H1 (cell line): ENCODE data around the gene NHLRC2. TPM values are rescaled to one million over a fixed set of nuclear protein-coding genes. Genes with fewer than 3 reads are reported as not detected.

Experiments used
- CBX5 ChIP-seq: fragments of 300-800, 300-1000 bp; sonication (generic); IDR thresholded peaks from 2 replicates; pipeline ENCODE4 v1.7.1; 2016; ENCODE audit warnings: antibody characterized with exemption, low read length, low read depth
- CHD7 ChIP-seq: fragments of 300-600 bp; sonication (generic); IDR thresholded peaks from 2 replicates; pipeline ENCODE4 v1.7.1; 2012; ENCODE audit warnings: low read length, moderate library complexity, mild to moderate bottlenecking, inconsistent platforms; ENCODE audit not compliant: insufficient replicate concordance
- EZH2 ChIP-seq: fragments of 200-600 bp; sonication (generic); IDR thresholded peaks from 2 replicates; pipeline ENCODE4 v1.7.1; 2012; ENCODE audit warnings: low read depth, mild to moderate bottlenecking, moderate library complexity, low read length, inconsistent platforms; ENCODE audit not compliant: severe bottlenecking
- KDM5A ChIP-seq: fragments of 200-600 bp; IDR thresholded peaks from 2 replicates; pipeline ENCODE4 v1.7.1; 2012; ENCODE audit warnings: mild to moderate bottlenecking, low read length, inconsistent platforms, mixed read lengths
- NANOG ChIP-seq: IDR thresholded peaks from 2 replicates; pipeline ENCODE4 v1.6.1; 2011; ENCODE audit warnings: low read length, low read depth, mild to moderate bottlenecking, inconsistent platforms; ENCODE audit not compliant: insufficient read depth, poor library complexity, severe bottlenecking
- POLR2AphosphoS5 ChIP-seq: IDR thresholded peaks from 2 replicates; pipeline ENCODE4 v1.6.1; 2011; ENCODE audit warnings: low read depth, low read length
- POU5F1 ChIP-seq: IDR thresholded peaks from 2 replicates; pipeline ENCODE4 v1.6.1; 2011; ENCODE audit warnings: low read depth, mild to moderate bottlenecking, low read length, moderate library complexity
- RNF2 ChIP-seq: fragments of 200-900, 300-1000 bp; sonication (generic); IDR thresholded peaks from 2 replicates; pipeline ENCODE4 v1.7.1; 2016; ENCODE audit warnings: borderline replicate concordance, low read depth, mild to moderate bottlenecking, antibody characterized with exemption, low read length; ENCODE audit not compliant: poor library complexity, severe bottlenecking; ENCODE audit errors: missing control alignments
- TBP ChIP-seq: IDR thresholded peaks from 2 replicates; pipeline ENCODE4 v1.6.1; 2011; ENCODE audit warnings: low read depth, low read length, improper control_type of control experiment
- polyA plus RNA-seq, 7 experiments: library from polyadenylated mRNA; depleted of rRNA in 3 of 7; stranded (reverse) in 5 of 7; unstranded in 2 of 7; fragments of >200 nt in 5 of 7; fragments of 200-250 nt in 2 of 7; gene quantifications; 1 replicate in 5 of 7; 2 replicates in 1 of 7; 4 replicates in 1 of 7; pipeline versions ENCODE4 v1.2.1 to v1.2.3, GENCODE V29; 2011 to 2013; ENCODE audit warnings: missing spikeins in 2 of 7, mixed read lengths in 2 of 7
- total RNA-seq: library from RNA; stranded (reverse); fragmentation: NEBNext Ultra II Directional; extraction: Animal tissue kit (Norgen Biotek cat#: 25700); gene quantifications from 2 replicates; pipeline ENCODE4 v1.2.1, GENCODE V29; 2021

The NHLRC2 gene
- total and polyA plus RNA-seq, 2 of the 8 experiments (the other 6 are each of a cell fraction or from before 2014, with no cell fraction given) = 4.9 to 25.6 TPM

DNA sequence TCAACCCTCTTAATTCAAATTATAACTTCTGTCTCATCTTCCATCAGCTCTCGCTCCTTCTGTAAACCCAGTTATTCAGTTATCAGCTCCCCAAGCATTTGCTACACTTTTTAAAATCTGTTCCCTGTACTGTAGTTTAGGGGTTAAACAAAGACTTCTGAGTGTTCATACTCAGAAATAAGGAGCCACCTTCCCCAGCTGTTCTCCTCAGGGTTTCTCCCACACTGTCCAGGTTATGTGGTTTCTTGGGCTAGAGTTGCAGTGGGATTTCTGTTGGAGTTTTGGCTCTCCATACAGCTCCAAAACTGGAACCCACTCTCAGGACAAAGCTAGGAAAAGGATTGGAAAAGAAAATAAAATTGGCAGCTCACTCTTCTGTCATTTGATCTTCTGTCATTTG is 20.8 kb downstream of the NHLRC2 start (continued):
- no peak for TF ChIP-seq CHD7
- TF ChIP-seq TBP = no peak
- TF ChIP-seq KDM5A = no peak
- TF ChIP-seq NANOG = no peak
- TF ChIP-seq RNF2 = no peak
- no peak for TF ChIP-seq POLR2AphosphoS5
- TF ChIP-seq POU5F1 = no peak
- TF ChIP-seq EZH2 = no peak
- no peak for TF ChIP-seq CBX5
